Sigmoid colon (tissue), 7 donors: ENCODE measurements around the gene ERG. TPM values are rescaled to one million over a fixed set of nuclear protein-coding genes. Genes with fewer than 3 reads are reported as not detected.

ENCODE experiments used
- DNase-seq: peaks from one replicate; pipeline ENCODE4 v3.0.0-alpha.2; 2019
- H3K27ac ChIP-seq, 4 donors: fragments of 200-600 bp; sonication (generic); one replicate each; pipeline ENCODE4 v1.5.1; 2016 to 2019; ENCODE audit warnings: mild to moderate bottlenecking in 1 of 4
- H3K27me3 ChIP-seq, 3 donors: fragments of 200-600 bp; sonication (generic); one replicate each; pipeline ENCODE4 v1.5.1; 2019; ENCODE audit warnings: mild to moderate bottlenecking in 1 of 3
- H3K36me3 ChIP-seq, 4 donors: fragments of 200-600 bp; sonication (generic); one replicate each; pipeline ENCODE4 v1.5.1; 2016 to 2019
- H3K4me1 ChIP-seq, 4 donors: fragments of 200-600 bp; sonication (generic); one replicate each; pipeline ENCODE4 v1.5.1; 2017 to 2019
- H3K4me3 ChIP-seq, 4 donors: fragments of 200-600 bp; sonication (generic); one replicate each; pipeline ENCODE4 v1.5.1; 2017 to 2019; ENCODE audit warnings: mild to moderate bottlenecking in 2 of 4, moderate library complexity in 1 of 4
- H3K9me3 ChIP-seq, 4 donors: fragments of 200-600 bp in 3 of 4; sonication (generic) in 3 of 4; one replicate each; pipeline versions ENCODE4 v1.5.1 to v1.6.1; 2013 to 2019
- EP300 ChIP-seq, 4 donors: sonication (generic); formaldehyde crosslinking; IDR thresholded peaks; one replicate each; pipeline ENCODE4 v1.6.1; 2017; ENCODE audit warnings: antibody characterized with exemption in 4 of 4
- POLR2A ChIP-seq, 2 donors: fragments of 450-650 bp; IDR thresholded peaks; one replicate each; pipeline ENCODE4 v1.6.1; 2016; ENCODE audit warnings: antibody characterized with exemption in 2 of 2, mild to moderate bottlenecking in 2 of 2, moderate library complexity in 2 of 2
- POLR2AphosphoS5 ChIP-seq, 4 donors: sonication (generic); formaldehyde crosslinking; IDR thresholded peaks; one replicate each; pipeline ENCODE4 v1.6.1; 2017; ENCODE audit warnings: antibody characterized with exemption in 4 of 4
- WGBS, 2 donors: extraction: QIAGEN DNeasy Blood & Tissue Kit; methylation state at CpG; one replicate each; pipeline ENCODE4 v1.1.7; 2013; 5-methylcytosine and 5-hydroxymethylcytosine counted together
- intact Hi-C: fragments of 100-400 bp; cut with DNase I; formaldehyde crosslinking; loops from one replicate; pipeline ENCODE4 v1.15.1; 2023
- polyA plus RNA-seq, 3 donors: library from polyadenylated mRNA; stranded (reverse); fragments of 200-250 nt; gene quantifications; one replicate each; pipeline ENCODE4 v1.2.3, GENCODE V29; 2013
- total RNA-seq, 4 donors: library from RNA; depleted of rRNA; stranded (reverse); fragments of >200 nt; gene quantifications; one replicate each; pipeline ENCODE4 v1.1.0, GENCODE V29; 2016
- TF ChIP-seq, protein P1 (sequence below), 4 experiments: fragments of 450-650 bp in 3 of 4; fragments of 200-600 bp in 1 of 4; IDR thresholded peaks; one replicate each; pipeline ENCODE4 v1.5.1; 2016 to 2019; ENCODE audit warnings: antibody characterized with exemption in 4 of 4, mild to moderate bottlenecking in 3 of 4, moderate library complexity in 2 of 4
- donor health status: healthy with polysubstance abuse.
- donor health status: Bipolar disorder and iron deficiency.
- donor health status: healthy.

The ERG gene
- total and polyA plus RNA-seq, 7 donors, result 1.8 to 6.4 (median 4.1) TPM

DNA sequence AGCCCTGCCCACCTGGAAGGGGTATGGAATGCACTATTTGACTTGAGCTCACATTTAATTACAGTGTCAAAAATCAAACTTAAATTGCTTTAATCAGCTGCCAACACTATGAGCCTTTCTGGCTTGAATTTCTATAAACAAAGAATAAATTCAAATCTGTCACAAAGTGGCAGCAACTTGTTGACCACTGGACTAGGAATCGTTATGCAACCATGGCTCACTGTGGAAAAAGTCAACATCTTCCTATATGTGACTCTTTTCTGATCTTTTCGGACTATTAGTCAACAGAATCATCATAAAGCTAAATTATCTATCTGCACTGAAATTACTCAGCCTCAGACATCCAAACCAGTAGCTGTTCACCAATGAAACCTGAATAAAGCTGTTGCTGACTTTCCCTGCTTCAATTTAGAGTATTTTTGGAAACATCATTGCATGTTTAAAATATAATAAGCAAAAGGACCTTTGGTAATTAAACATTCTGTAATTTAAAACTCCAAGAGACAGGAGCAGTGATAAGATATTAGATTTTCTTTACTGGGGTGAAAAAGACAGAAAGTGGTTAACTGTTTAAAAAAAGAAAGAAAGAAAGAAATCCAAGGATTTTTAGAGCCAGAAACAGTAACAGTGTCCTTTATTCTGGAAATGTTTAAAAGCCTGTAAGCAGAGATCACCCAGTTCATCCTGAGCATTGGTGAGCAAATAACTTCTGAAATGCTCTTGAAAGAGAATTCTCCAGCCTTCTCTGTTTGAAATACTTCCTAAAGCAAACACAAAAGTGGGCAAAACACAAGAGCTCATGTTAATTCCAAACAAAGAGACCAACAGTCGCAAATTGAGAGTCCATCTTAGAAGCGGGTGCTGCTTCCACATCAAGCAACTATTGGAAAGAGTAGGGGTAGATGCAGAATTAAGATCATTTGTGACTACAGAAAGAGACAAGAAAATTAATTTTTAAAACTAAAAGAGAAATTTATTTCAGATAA lies 26.2 kb upstream of the ERG start:
- Histone ChIP-seq H3K4me1 (no peaks in the 10 kb centered on the region), H3K9me3 (no peaks in the 10 kb centered on the region), H3K27ac (no peak overlapping the region), H3K27me3 (peaks cover 0 to 4% (median 0%) of the 10 kb centered on the region in 3 donors), H3K36me3 (no peaks in the 10 kb centered on the region), H3K4me3 (no peak overlapping the region)
- no peak for DNase-seq
- no peak for TF ChIP-seq POLR2A (IDR thresholded peaks at IDR 0.05)
- no peak for TF ChIP-seq POLR2AphosphoS5 (IDR thresholded peaks at IDR 0.05)
- TF ChIP-seq, protein P1, sequence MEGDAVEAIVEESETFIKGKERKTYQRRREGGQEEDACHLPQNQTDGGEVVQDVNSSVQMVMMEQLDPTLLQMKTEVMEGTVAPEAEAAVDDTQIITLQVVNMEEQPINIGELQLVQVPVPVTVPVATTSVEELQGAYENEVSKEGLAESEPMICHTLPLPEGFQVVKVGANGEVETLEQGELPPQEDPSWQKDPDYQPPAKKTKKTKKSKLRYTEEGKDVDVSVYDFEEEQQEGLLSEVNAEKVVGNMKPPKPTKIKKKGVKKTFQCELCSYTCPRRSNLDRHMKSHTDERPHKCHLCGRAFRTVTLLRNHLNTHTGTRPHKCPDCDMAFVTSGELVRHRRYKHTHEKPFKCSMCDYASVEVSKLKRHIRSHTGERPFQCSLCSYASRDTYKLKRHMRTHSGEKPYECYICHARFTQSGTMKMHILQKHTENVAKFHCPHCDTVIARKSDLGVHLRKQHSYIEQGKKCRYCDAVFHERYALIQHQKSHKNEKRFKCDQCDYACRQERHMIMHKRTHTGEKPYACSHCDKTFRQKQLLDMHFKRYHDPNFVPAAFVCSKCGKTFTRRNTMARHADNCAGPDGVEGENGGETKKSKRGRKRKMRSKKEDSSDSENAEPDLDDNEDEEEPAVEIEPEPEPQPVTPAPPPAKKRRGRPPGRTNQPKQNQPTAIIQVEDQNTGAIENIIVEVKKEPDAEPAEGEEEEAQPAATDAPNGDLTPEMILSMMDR (IDR thresholded peaks at IDR 0.05), result no peak
- no peak for TF ChIP-seq EP300 (IDR thresholded peaks at IDR 0.05)
- 52 to 75% methylated on average over 4 of the region's 4 CpGs for WGBS, 2 donors
- intact Hi-C loops, result no loop called here

DNA sequence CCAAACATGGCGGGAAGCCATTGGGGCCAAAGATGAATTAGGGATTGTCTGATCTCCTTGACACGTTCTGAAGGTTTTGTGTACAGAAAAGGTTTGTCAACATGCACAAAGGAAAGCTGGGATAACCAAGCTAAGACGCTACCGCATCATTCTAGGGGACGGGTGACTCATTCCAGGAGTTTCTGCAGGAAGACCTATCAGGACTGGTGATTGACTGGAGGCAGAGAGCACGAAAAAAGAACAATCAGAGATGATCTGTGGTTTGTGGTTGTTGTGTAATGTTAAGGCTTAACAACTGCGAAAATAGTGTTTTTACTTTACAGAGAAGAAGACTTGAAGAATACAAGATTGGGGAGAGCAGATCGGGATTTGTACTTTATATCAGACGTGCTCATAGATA lies 22.2 kb upstream of the ERG start:
- Histone ChIP-seq H3K36me3 (no peaks in the 10 kb centered on the region), H3K27me3 (no peaks in the 10 kb centered on the region), H3K27ac (no peak overlapping the region), H3K4me1 (no peaks in the 10 kb centered on the region), H3K4me3 (no peak overlapping the region), H3K9me3 (no peaks in the 10 kb centered on the region)
- WGBS, 2 donors, result 88% methylated on average over 9 of the region's 9 CpGs
- DNase-seq, result no peak
- TF ChIP-seq, protein P1 (IDR thresholded peaks at IDR 0.05), result no peak
- TF ChIP-seq EP300 (IDR thresholded peaks at IDR 0.05), result no peak
- no peak for TF ChIP-seq POLR2A (IDR thresholded peaks at IDR 0.05)
- TF ChIP-seq POLR2AphosphoS5 (IDR thresholded peaks at IDR 0.05), result no peak
- intact Hi-C loops, result no loop called here

DNA sequence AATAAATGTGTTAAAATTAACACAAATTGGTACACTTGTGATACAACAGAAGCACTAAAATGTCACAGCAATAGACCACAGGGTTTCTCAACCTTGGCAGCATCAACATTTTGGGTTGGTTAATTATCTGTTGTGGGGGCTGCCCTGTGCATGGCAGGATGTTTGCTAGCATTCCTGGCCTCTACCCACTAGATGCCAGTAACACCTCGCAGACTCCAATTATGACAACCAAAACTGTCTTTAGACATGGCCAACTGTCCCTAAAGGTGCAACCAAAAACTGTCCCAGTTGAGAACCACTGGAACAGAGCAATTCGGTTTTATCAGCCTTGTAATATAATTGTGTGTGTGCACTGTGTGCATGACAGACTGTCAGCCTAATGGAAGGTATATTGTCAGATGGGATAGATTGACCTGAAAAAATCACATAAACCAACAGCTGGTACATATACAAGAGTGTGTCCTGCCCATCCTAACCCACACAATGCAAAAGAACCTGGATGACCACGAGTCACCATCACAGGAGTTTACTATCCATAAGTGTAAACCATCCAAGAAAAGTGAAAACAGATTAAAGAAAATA lies 13.5 kb upstream of the ERG start:
- WGBS, 2 donors, result 33 to 73% methylated on average over 3 of the region's 3 CpGs
- TF ChIP-seq POLR2A (IDR thresholded peaks at IDR 0.05), result no peak
- no peak for TF ChIP-seq EP300 (IDR thresholded peaks at IDR 0.05)
- TF ChIP-seq POLR2AphosphoS5 (IDR thresholded peaks at IDR 0.05), result no peak
- TF ChIP-seq, protein P1 (IDR thresholded peaks at IDR 0.05), result no peak
- H3K4me1 ChIP-seq, result no peaks in the 10 kb centered on the region
- DNase-seq, result no peak
- no peak overlapping the region for H3K4me3 ChIP-seq
- H3K9me3 ChIP-seq, result no peaks in the 10 kb centered on the region
- H3K27ac ChIP-seq, result no peak overlapping the region
- no peaks in the 10 kb centered on the region for H3K36me3 ChIP-seq
- no peaks in the 10 kb centered on the region for H3K27me3 ChIP-seq
- intact Hi-C loops, result no loop called here

DNA sequence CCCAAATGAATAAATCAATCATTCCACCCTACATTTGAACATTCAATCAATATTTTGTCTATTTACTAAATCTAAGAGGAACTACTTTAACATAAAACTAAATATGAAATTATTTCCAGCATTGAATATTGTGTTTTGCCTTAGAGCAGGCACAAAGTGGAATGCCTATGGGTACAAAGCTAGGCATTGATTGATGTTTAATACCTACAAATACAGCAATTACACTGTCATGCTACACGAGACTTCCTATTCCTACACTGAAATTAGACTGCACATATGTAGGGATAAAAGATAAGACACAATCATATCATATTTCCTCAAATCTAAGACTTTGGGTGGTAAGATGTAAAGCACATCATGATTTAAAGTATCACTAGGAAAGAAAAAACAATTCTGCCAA lies 12.9 kb upstream of the ERG start:
- Histone ChIP-seq H3K27ac (no peak overlapping the region), H3K4me1 (no peaks in the 10 kb centered on the region), H3K9me3 (no peaks in the 10 kb centered on the region), H3K4me3 (no peak overlapping the region), H3K27me3 (no peaks in the 10 kb centered on the region), H3K36me3 (no peaks in the 10 kb centered on the region)
- TF ChIP-seq EP300 (IDR thresholded peaks at IDR 0.05), result no peak
- TF ChIP-seq, protein P1 (IDR thresholded peaks at IDR 0.05), result no peak
- TF ChIP-seq POLR2A (IDR thresholded peaks at IDR 0.05), result no peak
- TF ChIP-seq POLR2AphosphoS5 (IDR thresholded peaks at IDR 0.05), result no peak
- WGBS, 2 donors, result 78 to 81% methylated on average over 1 of the region's 1 CpG
- intact Hi-C loops, result no loop called here
- no peak for DNase-seq
